ENCODE measurements around the gene STAB2. TPM values are rescaled to one million over a fixed set of nuclear protein-coding genes. Genes with fewer than 3 reads are reported as not detected.

STAB2 gene
- total RNA-seq, 8 experiments from 2014 or later: 0.21 TPM; not detected in 7

DNA sequence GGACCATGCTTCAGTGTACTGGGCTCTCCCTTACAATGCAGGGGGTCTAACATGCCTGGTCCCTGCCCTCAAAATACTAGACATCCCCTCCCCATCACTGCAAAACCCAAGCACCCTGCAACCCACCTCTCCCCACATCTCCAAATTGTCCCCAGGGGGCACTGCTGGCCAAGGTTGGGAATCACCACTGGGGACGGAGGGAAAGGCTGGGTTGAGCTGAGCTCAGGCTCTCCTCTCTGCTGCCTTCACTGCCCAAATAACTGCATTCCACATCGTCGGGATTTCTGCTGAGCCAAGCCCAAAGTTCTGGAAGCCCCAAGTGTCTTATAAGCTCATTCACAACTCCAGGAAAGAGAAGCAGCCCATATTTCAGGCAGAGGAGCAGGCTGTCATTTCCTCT, 184.4 kb downstream of the STAB2 start:
- WGBS, 10 experiments: 0 to 45% (median 33%) methylated on average over 1 to 3 of the region's 3 CpGs; no CpG with 5 or more reads in 6 of the 10 experiments
- in situ Hi-C loops (cut with MboI; ENCODE audit: low pct_unique_long_range_greater_than_20kb in 2 of 9, low sequenced_read_pairs in 9 of 9, unreplicated experiment in 9 of 9): no loop called here
- H3K4me3 ChIP-seq: no peak overlapping the region
- no peaks in the 10 kb centered on the region for H3K4me1 ChIP-seq (replicated peaks in 1 of 2)
- ATAC-seq (replicated peaks in 6 of 8): peak in 4 of 8 experiments; percentile 59 to 98 (median 95)
- H3K27ac ChIP-seq: no peak overlapping the region

- no peak overlapping the region for H3K4me3 ChIP-seq
- in situ Hi-C loops (cut with MboI; ENCODE audit: low pct_unique_long_range_greater_than_20kb in 2 of 9, low sequenced_read_pairs in 9 of 9, unreplicated experiment in 9 of 9): no loop called here
- no peak overlapping the region for H3K27ac ChIP-seq
- WGBS, 10 experiments: 60 to 100% (median 82%) methylated on average over 1 to 7 of the region's 7 CpGs; no CpG with 5 or more reads in 2 of the 10 experiments
- no peaks in the 10 kb centered on the region for H3K4me1 ChIP-seq (replicated peaks in 1 of 2)
- no peak for ATAC-seq (replicated peaks in 6 of 8)
Measured at GRCh38 chr12:103772367-103773108, 185.5 kb downstream of the STAB2 start.

- in situ Hi-C loops (cut with MboI; ENCODE audit: low pct_unique_long_range_greater_than_20kb in 2 of 9, low sequenced_read_pairs in 9 of 9, unreplicated experiment in 9 of 9): no loop called here
Measured at GRCh38 chr12:103773109-103773910, 186.2 kb downstream of the STAB2 start.

GRCh38 chr12:103774977-103775560, 188.0 kb downstream of the STAB2 start:
- ATAC-seq (replicated peaks in 6 of 8): no peak
- 82 to 100% (median 93%) methylated on average over 1 to 9 of the region's 10 CpGs; no CpG with 5 or more reads in 2 of the 10 experiments for WGBS, 10 experiments
- in situ Hi-C loops (cut with MboI; ENCODE audit: low pct_unique_long_range_greater_than_20kb in 2 of 9, low sequenced_read_pairs in 9 of 9, unreplicated experiment in 9 of 9): no loop called here
- no peak overlapping the region for H3K27ac ChIP-seq
- no peaks in the 10 kb centered on the region for H3K4me1 ChIP-seq (replicated peaks in 1 of 2)
- no peak overlapping the region for H3K4me3 ChIP-seq

More at GRCh38 chr12:103773109-103773910, 186.2 kb downstream of the STAB2 start:
- no peak for ATAC-seq (replicated peaks in 6 of 8)
- Histone ChIP-seq H3K4me3 (no peak overlapping the region), H3K4me1 (replicated peaks in 1 of 2) (no peaks in the 10 kb centered on the region), H3K27ac (no peak overlapping the region)
- WGBS, 10 experiments: 43 to 100% (median 84%) methylated on average over 1 to 4 of the region's 4 CpGs

- ATAC-seq (replicated peaks in 6 of 8): no peak
- 81 to 100% (median 94%) methylated on average over 2 to 6 of the region's 6 CpGs; no CpG with 5 or more reads in 5 of the 10 experiments for WGBS, 10 experiments
- in situ Hi-C loops (cut with MboI; ENCODE audit: low pct_unique_long_range_greater_than_20kb in 2 of 9, low sequenced_read_pairs in 9 of 9, unreplicated experiment in 9 of 9): no loop called here
- no peak overlapping the region for H3K27ac ChIP-seq
- no peak overlapping the region for H3K4me3 ChIP-seq
- no peaks in the 10 kb centered on the region for H3K4me1 ChIP-seq (replicated peaks in 1 of 2)
Measured at GRCh38 chr12:103778781-103779180, 191.7 kb downstream of the STAB2 start.

DNA sequence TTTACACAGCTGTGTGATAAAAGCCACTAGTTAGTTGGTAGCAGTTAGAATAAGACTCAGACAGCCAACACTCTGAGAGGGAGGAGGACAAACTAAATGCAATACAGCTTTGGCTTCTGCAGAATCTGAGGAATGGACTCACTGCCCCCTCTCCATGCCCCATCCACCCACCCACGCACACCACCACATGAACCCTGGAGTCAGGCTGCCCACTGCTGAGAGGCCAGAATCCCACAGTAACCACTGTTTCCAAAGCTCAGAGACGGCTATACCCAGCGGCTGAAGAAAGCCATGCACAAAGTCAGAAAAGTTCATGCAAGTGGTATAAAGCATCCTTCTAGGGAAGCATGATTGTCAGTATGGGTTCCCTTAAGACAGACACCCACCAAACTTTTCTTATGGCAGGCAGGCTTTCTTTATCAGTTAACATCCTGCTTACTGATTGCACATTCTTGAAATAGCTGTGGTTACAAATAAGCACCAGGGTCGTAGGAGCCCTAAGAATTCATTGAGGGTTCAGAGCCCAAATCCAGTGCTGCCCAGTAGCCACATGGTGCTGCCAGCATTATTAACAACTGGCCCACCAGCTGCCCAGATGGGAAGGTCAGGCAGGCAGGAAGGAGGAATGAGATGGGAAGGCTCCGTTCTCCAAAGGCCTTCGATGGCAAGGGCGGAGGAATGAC, 192.5 kb downstream of the STAB2 start:
- no peak overlapping the region for H3K4me3 ChIP-seq
- no peak for ATAC-seq (replicated peaks in 6 of 8)
- WGBS, 10 experiments: 60 to 100% (median 93%) methylated on average over 1 to 7 of the region's 7 CpGs; no CpG with 5 or more reads in 2 of the 10 experiments
- no peaks in the 10 kb centered on the region for H3K4me1 ChIP-seq (replicated peaks in 1 of 2)
- in situ Hi-C loops (cut with MboI; ENCODE audit: low pct_unique_long_range_greater_than_20kb in 2 of 9, low sequenced_read_pairs in 9 of 9, unreplicated experiment in 9 of 9): no loop called here
- no peak overlapping the region for H3K27ac ChIP-seq

- in situ Hi-C loops (cut with MboI; ENCODE audit: low pct_unique_long_range_greater_than_20kb in 2 of 9, low sequenced_read_pairs in 9 of 9, unreplicated experiment in 9 of 9): no loop called here
- H3K4me3 ChIP-seq: no peak overlapping the region
- ATAC-seq (replicated peaks in 6 of 8): peak in 1 of 8 experiments; percentile 25
- 87 to 100% (median 100%) methylated on average over 2 to 4 of the region's 4 CpGs; no CpG with 5 or more reads in 2 of the 10 experiments for WGBS, 10 experiments
- no peak overlapping the region for H3K27ac ChIP-seq
- H3K4me1 ChIP-seq (replicated peaks in 1 of 2): no peaks in the 10 kb centered on the region
Measured at GRCh38 chr12:103780093-103780440, 193.0 kb downstream of the STAB2 start.

- ATAC-seq (replicated peaks in 6 of 8): no peak
- Histone ChIP-seq H3K4me3 (no peak overlapping the region), H3K4me1 (replicated peaks in 1 of 2) (no peaks in the 10 kb centered on the region), H3K27ac (no peak overlapping the region)
- 81 to 100% (median 100%) methylated on average over 1 to 3 of the region's 3 CpGs for WGBS, 10 experiments
- in situ Hi-C loops (cut with MboI; ENCODE audit: low pct_unique_long_range_greater_than_20kb in 2 of 9, low sequenced_read_pairs in 9 of 9, unreplicated experiment in 9 of 9): no loop called here
Measured at GRCh38 chr12:103780992-103781391, 193.9 kb downstream of the STAB2 start.

- no peak for ATAC-seq (replicated peaks in 6 of 8)
- in situ Hi-C loops (cut with MboI; ENCODE audit: low pct_unique_long_range_greater_than_20kb in 2 of 9, low sequenced_read_pairs in 9 of 9, unreplicated experiment in 9 of 9): no loop called here
- H3K27ac ChIP-seq: no peak overlapping the region
- H3K4me3 ChIP-seq: no peak overlapping the region
- WGBS, 10 experiments: 86 to 100% (median 96%) methylated on average over 1 to 3 of the region's 3 CpGs; no CpG with 5 or more reads in 5 of the 10 experiments
- H3K4me1 ChIP-seq (replicated peaks in 1 of 2): no peaks in the 10 kb centered on the region
Measured at GRCh38 chr12:103782399-103782798, 195.3 kb downstream of the STAB2 start.

GRCh38 chr12:103783744-103784664, 196.9 kb downstream of the STAB2 start:
- in situ Hi-C loops (cut with MboI; ENCODE audit: low pct_unique_long_range_greater_than_20kb in 2 of 9, low sequenced_read_pairs in 9 of 9, unreplicated experiment in 9 of 9): no loop called here
- ATAC-seq (replicated peaks in 6 of 8): no peak

DNA sequence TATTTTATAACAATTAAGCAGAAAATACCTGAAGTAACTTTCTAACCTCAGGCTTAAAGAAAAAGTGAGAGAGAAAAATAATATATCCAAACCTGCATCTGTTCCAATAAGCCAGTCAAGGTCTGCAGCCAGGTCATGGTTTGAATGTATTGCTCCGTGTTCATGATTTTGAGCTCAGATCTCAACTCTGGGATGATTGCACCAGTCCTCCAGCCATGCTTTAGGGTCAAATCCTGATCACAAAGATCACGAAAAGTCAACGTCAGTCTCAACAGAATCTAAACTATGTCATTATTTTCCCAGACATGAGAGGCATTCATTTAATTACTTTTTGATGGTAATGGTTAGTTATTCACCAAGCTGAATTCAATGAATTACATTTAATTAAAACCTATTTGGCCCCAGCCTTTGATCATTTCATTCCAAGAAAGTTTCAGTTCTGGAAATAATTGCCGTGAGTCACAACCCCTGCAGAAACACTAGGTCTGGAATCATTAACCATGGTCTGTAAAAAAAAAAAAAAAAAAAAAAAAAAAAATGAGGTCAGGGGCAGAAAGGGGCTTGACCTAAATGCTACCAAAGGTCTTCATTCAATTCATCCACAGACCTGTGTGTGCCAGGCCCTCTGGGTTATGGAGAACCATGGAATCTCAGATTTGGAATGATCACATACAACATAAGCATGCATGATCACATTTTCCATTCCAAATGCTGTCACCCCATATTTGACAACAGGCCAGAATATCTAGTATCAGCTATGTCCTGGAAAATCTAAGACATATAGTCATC, 198.4 kb downstream of the STAB2 start:
- Histone ChIP-seq H3K4me3 (no peak overlapping the region), H3K4me1 (replicated peaks in 1 of 2) (no peaks in the 10 kb centered on the region), H3K27ac (no peak overlapping the region)
- in situ Hi-C loops (cut with MboI; ENCODE audit: low pct_unique_long_range_greater_than_20kb in 2 of 9, low sequenced_read_pairs in 9 of 9, unreplicated experiment in 9 of 9): no loop called here
- WGBS, 10 experiments: 20 to 90% (median 50%) methylated on average over 1 to 4 of the region's 4 CpGs; no CpG with 5 or more reads in 1 of the 10 experiments
- no peak for ATAC-seq (replicated peaks in 6 of 8)

More at GRCh38 chr12:103783744-103784664, 196.9 kb downstream of the STAB2 start:
- WGBS, 10 experiments: 80 to 100% (median 94%) methylated on average over 1 to 4 of the region's 5 CpGs; no CpG with 5 or more reads in 3 of the 10 experiments
- no peaks in the 10 kb centered on the region for H3K4me1 ChIP-seq (replicated peaks in 1 of 2)
- H3K27ac ChIP-seq: no peak overlapping the region
- no peak overlapping the region for H3K4me3 ChIP-seq

Data from motor neuron (in vitro differentiated cells).